Chondrocyte (in vitro differentiated cells): ENCODE results near the gene PUS7. TPM values are rescaled to one million over a fixed set of nuclear protein-coding genes. Genes with fewer than 3 reads are reported as not detected.

ENCODE experiments used
- DNase-seq: peaks from one replicate; pipeline ENCODE4 v3.0.0; 2021; ENCODE audit warnings: mixed read lengths, low spot score
- H3K27ac Mint-ChIP-seq: one replicate; pipeline ENCODE4 v1.8.0; 2021; ENCODE audit warnings: mild to moderate bottlenecking, moderate library complexity, mixed read lengths; ENCODE audit not compliant: unreplicated experiment
- H3K27me3 Mint-ChIP-seq: 2 replicates; pipeline ENCODE4 v1.8.0; 2021; ENCODE audit warnings: low read depth, mixed read lengths
- H3K36me3 Mint-ChIP-seq: 2 replicates; pipeline ENCODE4 v1.8.0; 2021; ENCODE audit warnings: low read depth, mixed read lengths
- H3K4me1 Mint-ChIP-seq: 2 replicates; pipeline ENCODE4 v1.8.0; 2021; ENCODE audit warnings: low read depth, mild to moderate bottlenecking, mixed read lengths
- H3K4me3 Mint-ChIP-seq: one replicate; pipeline ENCODE4 v1.8.0; 2021; ENCODE audit warnings: mild to moderate bottlenecking, moderate library complexity, mixed read lengths; ENCODE audit not compliant: unreplicated experiment
- H3K9me3 Mint-ChIP-seq: 2 replicates; pipeline ENCODE4 v1.8.0; 2021; ENCODE audit warnings: low read depth, mixed read lengths
- total RNA-seq: library from RNA; stranded (reverse); gene quantifications from 3 replicates; pipeline ENCODE4 v1.2.1, GENCODE V29; 2021
- TF ChIP-seq, protein P1 (sequence below): fragments of 200-600 bp; sonication (generic); IDR thresholded peaks from 2 replicates; pipeline ENCODE4 v1.5.0; 2021; ENCODE audit warnings: antibody characterized with exemption, mild to moderate bottlenecking, moderate library complexity

PUS7 gene
- total RNA-seq, 1 donor from 2014 or later: 18.5 TPM

DNA sequence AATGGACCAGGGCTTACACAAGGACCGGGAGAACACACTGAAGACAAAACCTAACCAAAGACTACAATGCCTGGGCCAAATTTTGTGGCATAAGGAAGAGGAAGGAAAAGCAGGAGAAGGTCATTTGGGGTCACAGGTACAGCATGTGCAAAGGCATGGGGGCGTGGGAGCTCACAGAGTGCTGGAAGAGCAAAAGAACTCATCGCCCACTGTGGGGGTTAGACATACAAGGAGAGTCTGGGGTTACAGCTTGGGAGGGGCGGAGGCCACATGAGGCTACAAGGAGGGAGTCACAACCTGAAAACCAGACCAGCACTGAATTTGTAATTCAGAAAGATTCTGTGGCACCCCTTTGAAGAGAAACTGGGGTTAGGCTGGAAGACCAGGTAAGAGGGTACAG, 9.7 kb downstream of the PUS7 start:
- DNase-seq: no peak
- Mint-ChIP-seq H3K9me3 (no peaks in the 10 kb centered on the region), H3K4me3 (no peak overlapping the region), H3K27ac (no peak overlapping the region), H3K4me1 (peaks cover 14% of the 10 kb centered on the region), H3K27me3 (no peaks in the 10 kb centered on the region), H3K36me3 (peaks cover 6% of the 10 kb centered on the region)
- TF ChIP-seq, protein P1, sequence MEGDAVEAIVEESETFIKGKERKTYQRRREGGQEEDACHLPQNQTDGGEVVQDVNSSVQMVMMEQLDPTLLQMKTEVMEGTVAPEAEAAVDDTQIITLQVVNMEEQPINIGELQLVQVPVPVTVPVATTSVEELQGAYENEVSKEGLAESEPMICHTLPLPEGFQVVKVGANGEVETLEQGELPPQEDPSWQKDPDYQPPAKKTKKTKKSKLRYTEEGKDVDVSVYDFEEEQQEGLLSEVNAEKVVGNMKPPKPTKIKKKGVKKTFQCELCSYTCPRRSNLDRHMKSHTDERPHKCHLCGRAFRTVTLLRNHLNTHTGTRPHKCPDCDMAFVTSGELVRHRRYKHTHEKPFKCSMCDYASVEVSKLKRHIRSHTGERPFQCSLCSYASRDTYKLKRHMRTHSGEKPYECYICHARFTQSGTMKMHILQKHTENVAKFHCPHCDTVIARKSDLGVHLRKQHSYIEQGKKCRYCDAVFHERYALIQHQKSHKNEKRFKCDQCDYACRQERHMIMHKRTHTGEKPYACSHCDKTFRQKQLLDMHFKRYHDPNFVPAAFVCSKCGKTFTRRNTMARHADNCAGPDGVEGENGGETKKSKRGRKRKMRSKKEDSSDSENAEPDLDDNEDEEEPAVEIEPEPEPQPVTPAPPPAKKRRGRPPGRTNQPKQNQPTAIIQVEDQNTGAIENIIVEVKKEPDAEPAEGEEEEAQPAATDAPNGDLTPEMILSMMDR: no peak

GRCh38 chr7:105502173-105502572, 19.9 kb downstream of the PUS7 start:
- H3K4me1 Mint-ChIP-seq: peaks cover 13% of the 10 kb centered on the region
- DNase-seq: no peak
- TF ChIP-seq, protein P1: no peak
- no peaks in the 10 kb centered on the region for H3K9me3 Mint-ChIP-seq
- no peaks in the 10 kb centered on the region for H3K27me3 Mint-ChIP-seq
- H3K4me3 Mint-ChIP-seq: no peak overlapping the region
- H3K36me3 Mint-ChIP-seq: peaks cover 28% of the 10 kb centered on the region
- H3K27ac Mint-ChIP-seq: no peak overlapping the region

- Mint-ChIP-seq H3K9me3 (no peaks in the 10 kb centered on the region), H3K27me3 (no peaks in the 10 kb centered on the region), H3K4me1 (peaks cover 56% of the 10 kb centered on the region), H3K27ac (peak overlapping the region; percentile 92), H3K36me3 (peaks cover 14% of the 10 kb centered on the region), H3K4me3 (no peak overlapping the region)
- TF ChIP-seq, protein P1: no peak
- DNase-seq: no peak
Observed at GRCh38 chr7:105497016-105497415, 25.1 kb downstream of the PUS7 start.

- no peak overlapping the region for H3K4me3 Mint-ChIP-seq
- peaks cover 56% of the 10 kb centered on the region for H3K4me1 Mint-ChIP-seq
- H3K36me3 Mint-ChIP-seq: peaks cover 11% of the 10 kb centered on the region
- TF ChIP-seq, protein P1: no peak
- H3K27me3 Mint-ChIP-seq: no peaks in the 10 kb centered on the region
- peak overlapping the region; percentile 92 for H3K27ac Mint-ChIP-seq
- no peak for DNase-seq
- no peaks in the 10 kb centered on the region for H3K9me3 Mint-ChIP-seq
Observed at GRCh38 chr7:105496521-105496920, 25.6 kb downstream of the PUS7 start.

DNA sequence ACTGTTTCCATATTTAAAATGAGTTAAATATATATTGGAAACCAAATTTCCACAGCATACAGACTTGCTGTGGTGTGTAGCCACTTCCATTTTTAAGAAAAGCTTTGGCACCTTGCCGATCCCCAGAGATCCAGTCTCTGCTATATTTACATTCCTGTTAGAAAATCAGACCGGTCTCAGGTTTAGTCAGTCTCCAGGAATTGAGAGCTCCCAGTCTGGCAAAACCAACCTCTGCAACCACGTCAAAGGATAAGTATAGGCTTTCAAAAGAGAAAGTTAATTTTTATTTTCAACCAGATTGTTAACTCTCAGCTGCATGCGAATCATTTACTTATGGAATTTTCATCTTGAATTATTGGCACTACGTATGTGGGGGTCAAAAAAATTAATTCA, 28.2 kb downstream of the PUS7 start:
- H3K9me3 Mint-ChIP-seq: no peaks in the 10 kb centered on the region
- peak overlapping the region; percentile 92 for H3K27ac Mint-ChIP-seq
- TF ChIP-seq, protein P1: no peak
- peaks cover 59% of the 10 kb centered on the region for H3K4me1 Mint-ChIP-seq
- no peak for DNase-seq
- H3K27me3 Mint-ChIP-seq: no peaks in the 10 kb centered on the region
- H3K4me3 Mint-ChIP-seq: peak overlapping the region; percentile 62
- H3K36me3 Mint-ChIP-seq: peaks cover 2% of the 10 kb centered on the region
